Right forelimb (tissue), 1 donor: ENCODE measurements around the gene LEO1.

Experiments used
- DNase-seq: peaks from one replicate; pipeline ENCODE4 v3.0.0-alpha.2; 2018

The LEO1 gene

DNA sequence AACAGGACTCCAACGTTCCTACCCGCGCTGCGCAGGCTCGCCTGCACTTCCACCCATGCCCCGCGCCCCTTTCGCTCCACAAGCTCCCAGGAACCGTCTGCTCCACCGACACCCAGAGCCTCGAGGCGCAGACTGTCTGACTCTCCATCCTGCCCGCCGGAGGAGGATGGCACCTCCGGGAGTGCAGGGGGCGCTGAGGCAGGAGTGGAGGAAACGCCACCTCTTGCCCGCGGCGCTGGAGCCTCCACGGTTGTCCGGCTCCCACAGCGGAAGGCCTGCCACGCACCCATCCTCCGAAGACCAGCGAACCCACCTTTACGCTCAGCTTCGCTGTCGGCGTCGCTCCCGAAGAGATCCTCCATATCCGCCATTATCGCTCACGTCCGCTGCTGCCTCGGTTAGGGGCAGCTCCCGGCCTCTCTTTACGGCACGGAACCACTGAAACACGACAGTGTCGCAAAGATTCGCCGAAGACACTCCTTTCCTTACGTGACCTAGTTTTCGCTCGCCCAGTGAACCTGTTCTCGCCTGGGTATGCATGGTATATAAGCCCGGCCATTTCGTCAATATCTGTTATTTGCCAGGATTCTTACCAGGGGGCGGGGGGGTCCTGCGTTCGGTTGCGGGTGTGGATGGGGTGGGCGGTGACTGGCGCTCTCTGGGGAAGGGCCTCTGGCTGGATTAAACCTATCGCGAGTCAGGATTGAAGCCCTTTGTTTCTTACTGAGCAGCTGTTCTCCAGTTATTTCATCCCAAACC lies at the start of gene LEO1:
Gene LEO1, minus strand, starts transcription at position 404 of the 759 bp plus-strand sequence. Its CDS starts 33 bp downstream, at position 371.
- peak; percentile 91 for DNase-seq

GRCh38 chr15:52021128-52021671 lies 49.6 kb upstream of the LEO1 start:
- no peak for DNase-seq

- no peak for DNase-seq
Observed at GRCh38 chr15:52020221-52021085, 48.9 kb upstream of the LEO1 start.

DNA sequence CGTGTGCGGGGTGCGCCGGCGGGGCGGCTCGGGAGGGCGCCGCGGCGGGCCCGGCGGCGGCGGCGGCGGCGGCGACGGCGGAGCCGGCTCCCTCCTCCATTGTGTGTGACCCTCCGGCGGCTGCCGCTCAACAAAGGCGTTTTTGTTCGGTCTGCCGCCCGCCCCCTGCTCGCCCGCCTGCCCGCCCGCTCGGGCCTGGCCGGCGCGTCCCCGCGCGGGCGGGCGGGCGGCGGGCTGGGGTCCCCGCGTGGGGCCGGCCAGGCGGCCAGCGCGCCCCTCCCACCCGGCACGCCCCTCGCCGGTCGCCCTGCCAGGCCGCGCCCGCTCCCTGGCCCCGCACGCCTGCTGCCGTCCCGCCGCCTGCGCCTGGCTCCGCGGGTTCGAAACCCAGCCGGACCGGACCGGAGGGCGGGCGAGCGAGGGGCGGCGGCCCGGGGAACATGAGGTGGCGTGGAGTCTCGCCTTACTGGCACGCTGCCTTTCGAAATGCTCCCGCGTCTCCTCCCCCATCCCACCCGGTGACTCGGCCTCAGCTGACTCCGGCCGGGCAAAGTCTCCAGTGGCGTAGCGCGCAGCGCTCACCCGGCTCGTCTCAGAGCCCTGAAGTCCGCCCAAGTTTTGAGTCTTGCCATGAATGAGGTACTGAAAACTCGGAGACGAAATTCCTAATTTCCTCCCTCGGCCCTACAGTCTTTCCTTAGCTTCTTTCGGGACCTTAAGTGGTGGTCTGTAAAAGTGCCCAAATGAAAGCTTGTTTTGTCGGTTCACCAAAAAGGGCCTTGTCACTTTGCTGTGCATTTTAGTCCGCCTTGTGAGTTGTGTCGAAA lies 48.0 kb upstream of the LEO1 start:
- DNase-seq, result peak; percentile 86

- DNase-seq, result peak; percentile 97
Observed at GRCh38 chr15:52018693-52019393, 47.3 kb upstream of the LEO1 start, which contains the start of gene MAPK6. Gene MAPK6 (plus strand): TSS chr15:52019219. CDS start chr15:52046461, 27,242 bp downstream.

DNA sequence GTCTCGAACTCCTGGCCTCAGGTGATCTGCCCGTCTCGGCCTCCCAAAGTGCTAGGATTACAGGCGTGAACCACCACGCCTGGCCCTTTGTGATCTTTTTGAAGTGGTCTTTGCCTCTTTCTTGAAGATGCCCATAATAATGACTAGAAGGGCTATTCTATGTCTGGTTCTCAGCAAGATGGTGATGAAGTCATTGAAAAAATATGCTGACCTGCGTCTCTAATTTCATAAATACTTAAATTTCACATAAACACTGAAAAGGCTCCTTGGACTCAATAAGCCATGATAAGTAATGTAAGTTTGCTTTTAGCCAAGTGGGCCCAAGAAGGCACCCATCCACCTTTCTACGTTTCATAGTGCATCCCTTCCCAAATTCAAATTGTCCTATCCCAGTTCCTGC lies 46.7 kb upstream of the LEO1 start:
- DNase-seq, result no peak

GRCh38 chr15:52016316-52016715 lies 44.7 kb upstream of the LEO1 start:
- DNase-seq, result no peak

DNA sequence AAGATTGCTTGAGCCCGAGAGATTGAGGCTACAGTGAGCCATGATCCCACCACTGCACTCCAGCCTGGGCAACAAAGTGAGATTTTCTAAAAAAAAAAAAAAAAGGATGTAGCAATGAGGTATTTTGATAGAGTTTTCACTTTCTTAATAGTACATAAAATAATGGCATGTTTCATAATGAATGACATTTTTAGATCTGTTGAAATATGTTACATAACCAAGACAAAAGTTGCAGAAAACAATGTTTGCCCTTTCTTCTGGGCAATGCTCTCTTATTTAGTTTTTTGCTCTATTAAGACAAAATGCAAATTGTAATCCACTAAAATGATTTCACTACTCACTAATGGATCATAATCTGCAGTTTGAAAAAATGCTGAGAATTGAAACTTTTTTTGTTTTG lies 43.0 kb upstream of the LEO1 start:
- no peak for DNase-seq

GRCh38 chr15:52013151-52013791 lies 41.7 kb upstream of the LEO1 start:
- DNase-seq, result no peak

DNA sequence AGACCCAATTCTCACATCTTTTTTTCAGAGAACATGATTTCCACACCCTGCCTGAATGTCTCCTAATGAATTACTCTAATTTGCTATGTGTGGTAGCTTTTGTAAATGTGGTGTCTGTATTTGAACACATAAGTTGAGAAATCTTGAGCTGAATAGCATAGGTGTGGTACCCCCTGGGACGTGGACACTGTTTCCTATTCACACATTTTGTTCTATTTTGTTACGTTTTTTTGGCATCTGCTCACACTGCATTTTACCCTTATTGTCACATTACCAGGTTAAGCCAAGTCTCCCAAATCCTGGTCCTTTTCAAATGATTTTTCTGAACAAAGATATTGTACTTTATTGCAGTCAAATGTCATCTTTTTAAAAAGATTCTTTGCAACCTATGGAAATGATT lies 40.6 kb upstream of the LEO1 start:
- no peak for DNase-seq

- DNase-seq, result no peak
Observed at GRCh38 chr15:52011711-52012144, 40.1 kb upstream of the LEO1 start.

DNA sequence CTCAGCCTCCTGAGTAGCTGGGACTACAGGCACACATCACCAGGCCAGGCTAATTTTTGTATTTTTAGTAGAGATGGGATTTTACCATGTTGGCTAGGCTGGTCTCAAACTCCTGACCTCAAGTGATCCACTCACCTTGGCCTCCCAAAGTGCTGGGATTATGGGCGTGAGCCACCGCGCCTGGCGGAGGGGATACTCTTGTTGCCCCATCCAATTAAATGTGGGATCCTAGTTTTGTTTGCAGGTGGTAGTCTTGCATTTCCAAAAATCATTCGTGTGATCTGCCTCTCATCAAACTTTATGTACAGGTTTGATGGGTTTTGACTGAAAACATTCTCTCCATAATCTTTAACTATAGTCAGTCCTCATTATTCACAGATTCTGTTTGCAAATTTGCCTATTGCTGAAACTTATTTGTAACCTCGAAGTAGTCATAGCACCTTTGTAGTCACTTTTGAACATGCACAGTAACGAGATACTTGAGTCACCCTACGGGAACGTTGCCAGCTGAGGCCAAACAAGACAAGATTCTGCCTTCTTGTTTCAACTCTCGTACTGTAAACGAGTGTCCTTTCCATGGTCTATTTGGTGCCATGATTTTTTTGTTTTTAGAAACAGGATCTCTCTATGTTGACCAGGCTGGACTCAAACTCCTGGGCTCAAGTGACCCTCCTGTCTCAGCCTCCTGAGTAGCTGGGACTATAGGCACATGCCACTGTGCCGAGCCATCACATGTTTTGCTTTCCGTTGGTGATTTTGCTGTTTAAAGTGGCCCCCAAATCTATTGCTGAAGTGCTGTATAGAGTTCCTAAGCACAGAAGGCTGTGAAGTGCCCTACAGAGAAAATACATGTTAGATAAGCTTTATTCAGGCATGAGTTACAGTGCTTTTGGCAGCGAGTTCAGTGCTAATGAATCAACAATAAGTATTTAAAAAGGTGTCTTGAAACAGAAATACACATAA lies 39.3 kb upstream of the LEO1 start:
- DNase-seq, result no peak

DNA sequence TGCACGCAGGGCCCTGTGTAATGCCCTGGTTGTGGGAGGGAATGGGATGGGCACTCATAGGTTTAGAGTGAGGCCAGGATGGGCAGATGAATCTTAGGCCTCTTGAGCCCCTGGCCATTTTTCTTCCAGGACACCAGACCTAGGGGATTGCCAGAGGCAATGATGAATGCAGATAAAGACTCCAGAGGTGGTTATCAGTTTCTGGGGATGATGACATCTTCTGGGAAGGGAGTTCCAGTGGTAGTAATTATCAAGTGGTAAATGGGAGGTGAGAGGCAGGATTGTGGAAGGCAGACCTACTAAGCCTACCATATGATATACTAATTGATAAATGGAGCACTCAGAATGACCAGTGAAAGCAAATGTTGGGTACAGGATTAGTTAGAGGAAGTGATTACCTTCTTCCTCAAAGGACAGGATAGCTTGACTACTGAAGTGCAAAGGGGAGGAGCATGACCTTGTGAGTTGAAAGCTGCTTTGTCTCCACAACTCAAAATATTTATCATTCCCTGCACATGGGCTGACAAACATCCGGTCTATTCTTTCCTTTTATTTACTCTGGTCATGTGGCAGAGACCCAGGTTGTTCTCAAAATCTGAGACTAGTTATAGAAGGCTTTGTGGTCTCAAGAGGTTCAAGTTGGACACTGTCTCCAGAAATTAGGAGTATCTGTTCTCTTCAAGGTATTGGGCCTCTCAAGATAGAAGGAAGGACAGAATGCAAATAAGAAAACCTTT lies 37.3 kb upstream of the LEO1 start:
- DNase-seq, result no peak

GRCh38 chr15:52008359-52008697 lies 36.8 kb upstream of the LEO1 start:
- DNase-seq, result no peak

DNA sequence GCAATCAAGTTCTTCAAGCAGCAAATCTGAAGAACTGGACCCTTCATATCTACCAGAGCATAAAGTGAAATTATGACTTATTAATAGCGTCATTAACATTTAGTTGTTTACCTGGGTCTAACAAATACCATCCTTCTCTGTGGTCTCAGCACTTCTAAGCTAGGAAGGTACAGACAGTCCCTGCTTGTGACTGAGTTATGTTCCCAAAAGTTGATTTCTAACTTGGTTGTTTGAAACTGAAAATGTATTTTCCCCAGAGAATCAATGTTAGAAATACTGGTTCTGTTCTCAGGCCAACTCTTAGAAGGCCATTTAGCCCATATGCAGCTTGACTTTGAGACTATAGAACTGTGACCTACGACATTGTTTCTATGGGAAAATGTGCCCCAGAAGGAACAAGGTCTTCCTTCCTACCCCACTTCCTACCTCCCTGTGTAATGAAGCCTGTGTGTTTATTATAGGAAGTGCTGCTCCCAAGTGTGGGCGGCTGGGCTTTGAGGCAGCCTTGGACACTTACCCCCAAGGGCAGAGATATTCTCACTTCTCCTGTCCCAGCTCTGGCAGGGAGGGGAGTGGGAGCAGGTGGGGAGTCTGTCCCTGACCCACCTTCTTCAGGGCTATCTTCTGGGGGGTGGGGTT lies 35.2 kb upstream of the LEO1 start:
- DNase-seq, result no peak

DNA sequence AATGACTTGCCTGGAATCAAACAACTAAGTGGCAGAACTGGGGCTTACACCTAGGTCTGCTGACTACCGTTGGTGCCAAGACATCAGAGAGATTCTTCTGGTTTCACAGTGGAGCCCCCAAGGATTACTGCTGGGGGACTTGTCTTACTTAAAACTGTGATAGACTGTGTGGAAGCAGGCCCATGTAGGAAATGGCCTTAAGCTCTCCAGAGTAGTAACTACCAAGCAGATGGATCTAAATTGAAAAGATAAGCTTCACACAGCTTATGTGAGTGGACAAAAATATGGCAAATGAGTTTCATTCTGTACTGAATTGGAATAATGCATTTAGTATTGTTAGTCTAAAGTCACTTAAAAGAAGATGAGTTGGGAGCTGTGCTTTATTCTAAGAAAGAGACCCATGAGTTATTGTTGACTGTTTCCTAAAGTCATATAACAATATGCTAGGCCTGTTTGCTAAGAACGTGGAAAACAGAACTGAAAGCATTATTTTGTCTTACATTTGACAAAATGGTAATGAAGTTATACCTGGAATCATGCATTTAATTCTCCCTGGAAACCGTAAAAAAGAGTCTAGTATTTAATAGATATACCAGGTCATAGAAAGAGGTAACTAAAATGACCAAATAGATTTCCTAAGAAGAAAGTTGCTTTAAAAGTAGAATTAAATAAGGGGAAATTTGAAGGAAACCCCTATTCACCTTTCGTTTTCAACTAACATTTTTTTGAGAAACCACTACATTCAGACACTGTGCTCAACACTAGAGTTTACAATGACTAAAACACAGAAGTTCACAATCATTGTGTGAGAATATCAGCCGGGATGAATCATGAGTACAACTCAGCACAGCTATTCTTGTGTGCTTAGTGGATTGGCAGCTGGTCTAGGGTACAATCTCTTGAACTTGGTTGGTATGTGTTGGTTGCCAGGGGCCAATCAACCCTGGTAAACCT lies 34.4 kb upstream of the LEO1 start:
- no peak for DNase-seq

DNA sequence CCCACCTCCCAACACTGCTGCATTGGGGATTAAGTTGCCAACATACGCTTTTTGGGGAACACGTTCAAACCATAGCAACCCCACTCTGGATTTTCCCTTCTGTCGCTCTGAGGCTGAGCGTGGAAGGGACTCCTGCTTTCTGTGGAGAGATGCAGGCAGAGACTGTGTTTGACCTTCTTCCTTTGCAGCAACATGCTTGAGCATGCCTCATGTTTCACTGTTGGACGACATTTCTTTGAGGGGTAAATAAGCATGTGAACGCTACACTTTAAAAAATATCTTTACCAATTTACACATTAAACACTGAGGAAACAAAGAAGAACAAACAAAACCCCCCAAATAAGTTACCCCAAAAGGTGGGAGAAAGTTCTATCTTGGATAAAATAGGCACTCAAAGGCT lies 33.2 kb upstream of the LEO1 start:
- DNase-seq, result no peak

DNA sequence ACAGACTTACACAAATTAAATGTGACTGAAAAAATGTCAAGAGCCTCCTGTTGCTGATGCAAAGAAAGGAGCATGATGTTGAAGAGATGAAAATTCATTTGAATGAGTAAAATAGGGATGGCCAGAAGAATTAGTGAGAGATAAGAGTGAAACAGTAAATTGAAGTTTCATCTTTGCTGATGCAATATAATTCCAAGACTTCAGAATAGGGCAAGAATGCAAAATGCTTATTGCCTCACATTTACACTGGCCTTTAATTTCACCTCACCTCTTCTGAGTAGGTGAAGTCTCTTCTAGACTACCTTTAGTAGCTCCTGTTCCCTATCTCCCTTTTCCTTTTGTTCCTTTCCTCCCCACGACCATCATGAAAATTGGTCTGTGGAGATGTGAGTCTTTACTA lies 32.1 kb upstream of the LEO1 start:
- no peak for DNase-seq
